ENCODE data around the gene CRX. TPM values are rescaled to one million over a fixed set of nuclear protein-coding genes. Genes with fewer than 3 reads are reported as not detected.
A peak's percentile ranks its signal among the peaks of the same experiment; 100 is the strongest.
"Not testable (repeated sequence)": the region's sequence is repeated elsewhere in the genome, so short reads cannot be mapped to it uniquely, and the experiment has no call there.

Gene CRX
- total and polyA plus RNA-seq, 10 donors = 0.09 TPM; not detected in 9

- H3K27ac ChIP-seq = no peak overlapping the region
- intact Hi-C loops (cut with DNase I; ENCODE audit: low total_unique reads) = no loop called here
- peaks cover 0 to 11% (median 0%) of the 10 kb centered on the region in 8 donors for H3K9me3 ChIP-seq
- TF ChIP-seq POLR2AphosphoS5 (IDR thresholded peaks at IDR 0.05) (no peak), POLR2A (IDR thresholded peaks at IDR 0.05) (no peak)
- H3K4me3 ChIP-seq = no peak overlapping the region
- WGBS, 5 donors = 81 to 90% (median 83%) methylated on average over 10 of the region's 10 CpGs
- DNase-seq = no peak
- H3K27me3 ChIP-seq (replicated peaks in 1 of 7) = peaks cover 0 to 4% (median 0%) of the 10 kb centered on the region in 7 donors
- no peaks in the 10 kb centered on the region for H3K4me1 ChIP-seq
- no peaks in the 10 kb centered on the region for H3K36me3 ChIP-seq
Observed at GRCh38 chr19:47805313-47805712, 16.4 kb upstream of the CRX start.

- Histone ChIP-seq H3K4me3 (no peak overlapping the region), H3K27me3 (replicated peaks in 1 of 7) (peaks cover 0 to 4% (median 0%) of the 10 kb centered on the region in 7 donors), H3K27ac (no peak overlapping the region), H3K4me1 (no peaks in the 10 kb centered on the region), H3K36me3 (no peaks in the 10 kb centered on the region), H3K9me3 (peaks cover 0 to 5% (median 0%) of the 10 kb centered on the region in 8 donors)
- intact Hi-C loops (cut with DNase I; ENCODE audit: low total_unique reads) = no loop called here
- WGBS, 5 donors = 85 to 91% (median 88%) methylated on average over 6 of the region's 6 CpGs
- no peak for DNase-seq
- TF ChIP-seq POLR2AphosphoS5 (IDR thresholded peaks at IDR 0.05) (no peak), CTCF (IDR thresholded peaks at IDR 0.05 in 8 of 11, conservative IDR thresholded peaks at IDR 0.05 in 3 of 11) (no peak), POLR2A (IDR thresholded peaks at IDR 0.05) (no peak)
Observed at GRCh38 chr19:47806435-47806834, 15.3 kb upstream of the CRX start.

GRCh38 chr19:47813304-47813994 lies 8.3 kb upstream of the CRX start:
- no peak overlapping the region for H3K27ac ChIP-seq
- TF ChIP-seq POLR2AphosphoS5 (IDR thresholded peaks at IDR 0.05) = no peak
- no peak for TF ChIP-seq POLR2A (IDR thresholded peaks at IDR 0.05)
- peak in 10 of 11 experiments; percentile 30 to 73 (median 56) for TF ChIP-seq CTCF (IDR thresholded peaks at IDR 0.05 in 8 of 11, conservative IDR thresholded peaks at IDR 0.05 in 3 of 11)
- H3K9me3 ChIP-seq = no peaks in the 10 kb centered on the region
- H3K27me3 ChIP-seq (replicated peaks in 1 of 7) = peaks cover 0 to 23% (median 2%) of the 10 kb centered on the region in 7 donors
- no peaks in the 10 kb centered on the region for H3K36me3 ChIP-seq
- peak; percentile 88 for DNase-seq
- intact Hi-C loops (cut with DNase I; ENCODE audit: low total_unique reads) = no loop called here
- WGBS, 5 donors = 36 to 62% (median 41%) methylated on average over 12 to 17 of the region's 17 CpGs
- no peak overlapping the region for H3K4me3 ChIP-seq
- no peaks in the 10 kb centered on the region for H3K4me1 ChIP-seq

- Histone ChIP-seq H3K27me3 (replicated peaks in 1 of 7) (peaks cover 0 to 28% (median 2%) of the 10 kb centered on the region in 7 donors), H3K36me3 (no peaks in the 10 kb centered on the region), H3K4me1 (no peaks in the 10 kb centered on the region), H3K9me3 (no peaks in the 10 kb centered on the region), H3K27ac (no peak overlapping the region), H3K4me3 (no peak overlapping the region)
- TF ChIP-seq POLR2A (IDR thresholded peaks at IDR 0.05) = no peak
- no peak for TF ChIP-seq CTCF (IDR thresholded peaks at IDR 0.05 in 8 of 11, conservative IDR thresholded peaks at IDR 0.05 in 3 of 11)
- no peak for TF ChIP-seq POLR2AphosphoS5 (IDR thresholded peaks at IDR 0.05)
- no peak for DNase-seq
- WGBS, 5 donors = 54 to 64% (median 58%) methylated on average over 7 of the region's 7 CpGs
- intact Hi-C loops (cut with DNase I; ENCODE audit: low total_unique reads) = no loop called here
Observed at GRCh38 chr19:47813995-47814328, 7.8 kb upstream of the CRX start.

GRCh38 chr19:47816270-47816669 lies 5.5 kb upstream of the CRX start:
- H3K36me3 ChIP-seq; H3K9me3 ChIP-seq; DNase-seq; H3K27ac ChIP-seq; H3K4me3 ChIP-seq; H3K4me1 ChIP-seq; intact Hi-C loops (cut with DNase I; ENCODE audit: low total_unique reads): not testable (repeated sequence)
- peaks cover 0 to 49% (median 9%) of the 10 kb centered on the region in 7 donors for H3K27me3 ChIP-seq (replicated peaks in 1 of 7)
- 89 to 96% (median 94%) methylated on average over 8 of the region's 8 CpGs for WGBS, 5 donors

GRCh38 chr19:47818221-47818620 lies 3.5 kb upstream of the CRX start:
- H3K4me1 ChIP-seq; H3K9me3 ChIP-seq; H3K4me3 ChIP-seq; H3K27ac ChIP-seq; H3K36me3 ChIP-seq; intact Hi-C loops (cut with DNase I; ENCODE audit: low total_unique reads); DNase-seq: not testable (repeated sequence)
- WGBS, 5 donors = 90 to 97% (median 94%) methylated on average over 1 of the region's 1 CpG
- peaks cover 0 to 60% (median 12%) of the 10 kb centered on the region in 7 donors for H3K27me3 ChIP-seq (replicated peaks in 1 of 7)

All from spleen (tissue), 11 donors.